Vagina (tissue), 2 donors: ENCODE data around the gene PBX1.

ENCODE experiments used
- POLR2A ChIP-seq, 2 donors: fragments of 450-650 bp; IDR thresholded peaks; one replicate each; pipeline ENCODE4 v1.6.1; 2017; ENCODE audit warnings: antibody characterized with exemption in 2 of 2, mild to moderate bottlenecking in 2 of 2, moderate library complexity in 2 of 2
- TF ChIP-seq, protein P1 (sequence below), 3 experiments: fragments of 450-650 bp in 2 of 3; fragments of 200-600 bp in 1 of 3; sonication (generic) in 1 of 3; IDR thresholded peaks; one replicate each; pipeline ENCODE4 v1.5.1; 2017 to 2019; ENCODE audit warnings: antibody characterized with exemption in 3 of 3, mild to moderate bottlenecking in 2 of 3, moderate library complexity in 2 of 3

- no peak for TF ChIP-seq POLR2A (IDR thresholded peaks at IDR 0.05)
- TF ChIP-seq, protein P1, sequence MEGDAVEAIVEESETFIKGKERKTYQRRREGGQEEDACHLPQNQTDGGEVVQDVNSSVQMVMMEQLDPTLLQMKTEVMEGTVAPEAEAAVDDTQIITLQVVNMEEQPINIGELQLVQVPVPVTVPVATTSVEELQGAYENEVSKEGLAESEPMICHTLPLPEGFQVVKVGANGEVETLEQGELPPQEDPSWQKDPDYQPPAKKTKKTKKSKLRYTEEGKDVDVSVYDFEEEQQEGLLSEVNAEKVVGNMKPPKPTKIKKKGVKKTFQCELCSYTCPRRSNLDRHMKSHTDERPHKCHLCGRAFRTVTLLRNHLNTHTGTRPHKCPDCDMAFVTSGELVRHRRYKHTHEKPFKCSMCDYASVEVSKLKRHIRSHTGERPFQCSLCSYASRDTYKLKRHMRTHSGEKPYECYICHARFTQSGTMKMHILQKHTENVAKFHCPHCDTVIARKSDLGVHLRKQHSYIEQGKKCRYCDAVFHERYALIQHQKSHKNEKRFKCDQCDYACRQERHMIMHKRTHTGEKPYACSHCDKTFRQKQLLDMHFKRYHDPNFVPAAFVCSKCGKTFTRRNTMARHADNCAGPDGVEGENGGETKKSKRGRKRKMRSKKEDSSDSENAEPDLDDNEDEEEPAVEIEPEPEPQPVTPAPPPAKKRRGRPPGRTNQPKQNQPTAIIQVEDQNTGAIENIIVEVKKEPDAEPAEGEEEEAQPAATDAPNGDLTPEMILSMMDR (IDR thresholded peaks at IDR 0.05): no peak
These were observed 92.5 kb downstream of the PBX1 start for GRCh38 chr1:164651351-164651951.
